NCI-H2081 treated with DMSO at 0.1 percent for 48 hours (cell line): Measurements from ENCODE around the gene AFAP1.

Source experiments
- DNase-seq: peaks from one replicate; lab custom pipeline; 2025; lab: John Stamatoyannopoulos, UW

AFAP1 gene

DNA sequence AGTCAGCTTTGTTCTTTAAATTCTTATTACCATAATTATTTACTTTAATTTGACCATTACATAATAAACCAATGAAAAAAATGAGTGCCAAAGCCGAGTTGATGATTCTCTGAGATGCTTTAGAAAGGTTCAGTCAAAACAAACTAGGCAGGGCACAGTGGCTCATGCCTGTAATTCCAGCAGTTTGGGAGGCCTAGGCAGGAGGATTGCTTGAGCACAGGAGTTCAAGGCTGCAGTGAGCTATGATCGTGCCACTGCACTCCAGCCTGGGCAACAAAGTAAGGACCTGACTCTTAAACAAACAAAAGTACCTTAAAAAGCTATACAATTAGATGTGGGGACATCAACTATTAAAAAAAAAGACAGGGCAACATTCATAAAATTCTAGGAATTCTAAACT, 75.0 kb downstream of the AFAP1 start:
- no peak for DNase-seq

DNA sequence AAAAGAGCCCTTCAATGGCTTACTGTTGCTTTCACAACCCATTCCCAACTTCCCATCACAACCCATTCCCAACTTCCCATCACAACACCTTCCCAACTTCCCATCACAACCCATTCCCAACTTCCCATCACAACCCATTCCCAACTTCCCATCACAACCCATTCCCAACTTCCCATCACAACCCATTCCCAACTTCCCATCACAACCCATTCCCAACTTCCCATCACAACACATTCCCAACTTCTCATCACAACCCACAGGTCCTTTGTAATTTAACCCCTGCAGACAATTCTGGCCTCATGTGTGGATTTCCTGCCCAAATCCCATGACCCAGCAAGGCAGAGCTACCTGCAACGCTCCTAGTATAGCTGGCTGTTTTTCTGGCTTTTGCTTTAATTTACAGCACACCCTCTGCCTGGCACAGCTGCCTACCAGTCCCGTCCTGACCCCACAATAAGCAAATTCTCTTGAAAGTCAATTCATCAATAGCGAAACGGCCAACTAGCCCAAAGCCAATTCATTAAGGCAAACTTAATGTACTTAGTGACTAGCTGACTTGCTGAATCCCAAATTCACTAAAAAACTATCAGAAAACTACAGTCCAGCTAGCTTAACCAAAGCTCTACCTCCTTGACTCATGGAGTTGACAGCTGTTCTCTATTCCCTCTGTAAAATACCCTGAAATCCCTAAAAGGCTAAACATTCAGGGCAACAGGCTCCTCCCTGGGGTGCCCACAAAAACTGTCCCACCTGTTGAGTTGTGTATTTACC, 75.6 kb downstream of the AFAP1 start:
- no peak for DNase-seq

DNA sequence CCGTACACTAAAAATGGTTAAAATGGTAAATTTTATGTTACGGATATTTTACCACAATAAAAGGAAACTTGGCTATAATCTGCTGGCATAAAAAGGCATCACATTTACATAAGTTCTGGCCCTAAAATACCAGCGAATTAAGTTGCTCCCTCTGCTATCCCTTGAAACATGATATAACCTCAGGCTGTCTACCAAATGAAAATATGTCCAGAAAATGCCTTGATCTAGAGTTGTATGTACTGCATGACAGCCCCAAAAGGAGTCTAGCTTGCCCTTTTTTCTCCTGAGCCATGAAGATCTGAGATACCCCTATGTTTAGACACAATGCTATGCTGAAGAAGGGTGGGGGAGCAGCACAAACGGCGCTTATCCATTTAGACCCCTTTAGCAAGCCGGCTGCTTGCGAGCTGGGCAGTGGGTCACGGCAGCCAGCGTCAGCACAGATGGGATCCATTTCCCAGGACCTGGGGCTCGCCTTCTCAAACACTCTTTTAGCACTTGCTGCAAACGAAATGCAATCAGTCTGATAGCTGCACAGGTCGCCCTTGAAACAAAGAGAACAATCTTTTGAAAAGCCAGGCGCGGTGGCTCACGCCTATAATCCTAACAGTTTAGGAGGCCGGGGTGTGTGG, 77.0 kb downstream of the AFAP1 start:
- DNase-seq, result no peak

DNA sequence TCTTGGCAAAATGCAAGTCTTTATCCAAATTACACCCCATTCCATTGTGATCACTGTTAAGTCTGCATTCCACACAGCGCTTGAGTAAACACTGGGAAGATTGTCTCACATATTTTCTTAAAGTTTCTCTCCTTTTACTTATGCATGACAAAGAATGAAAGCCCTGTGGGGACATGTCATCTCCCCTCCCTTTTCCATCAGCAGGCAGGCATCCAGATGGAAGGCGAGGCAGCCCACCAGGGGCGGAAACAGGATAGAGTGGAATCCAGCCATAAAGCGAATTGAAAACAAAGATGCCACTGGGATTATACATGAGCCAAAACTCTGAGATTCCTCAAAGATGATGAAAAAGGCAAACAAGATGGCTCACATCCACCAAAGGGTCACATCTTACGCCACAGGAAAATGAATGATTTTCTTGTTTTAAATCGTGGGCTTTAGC, 78.2 kb downstream of the AFAP1 start:
- no peak for DNase-seq

DNA sequence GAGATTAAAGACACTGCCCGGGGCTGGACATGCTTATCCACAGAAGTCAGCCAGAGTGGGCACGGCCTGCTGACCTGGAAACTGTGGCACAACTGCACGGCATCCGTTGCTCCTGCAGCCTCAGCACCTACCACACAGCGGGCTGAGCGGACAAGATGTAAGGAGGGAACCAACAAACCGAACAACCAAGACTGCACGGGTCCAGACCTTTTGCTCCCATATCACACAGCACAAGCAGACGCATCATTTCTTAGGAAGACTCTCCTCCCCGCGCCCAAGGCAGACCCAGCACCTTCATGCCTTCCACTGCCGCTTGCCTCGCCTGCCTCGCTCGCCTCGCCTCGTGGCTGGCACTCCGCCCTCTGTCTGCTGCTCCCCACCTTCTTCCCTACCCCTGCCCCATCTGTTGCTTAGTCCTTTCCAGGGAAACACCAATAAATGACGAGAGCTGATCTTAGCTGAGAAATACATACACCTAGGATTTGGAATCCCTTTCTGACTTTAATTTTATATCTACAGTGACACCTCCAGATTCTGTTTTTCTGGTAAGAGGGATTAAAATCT, 79.0 kb downstream of the AFAP1 start:
- no peak for DNase-seq

DNA sequence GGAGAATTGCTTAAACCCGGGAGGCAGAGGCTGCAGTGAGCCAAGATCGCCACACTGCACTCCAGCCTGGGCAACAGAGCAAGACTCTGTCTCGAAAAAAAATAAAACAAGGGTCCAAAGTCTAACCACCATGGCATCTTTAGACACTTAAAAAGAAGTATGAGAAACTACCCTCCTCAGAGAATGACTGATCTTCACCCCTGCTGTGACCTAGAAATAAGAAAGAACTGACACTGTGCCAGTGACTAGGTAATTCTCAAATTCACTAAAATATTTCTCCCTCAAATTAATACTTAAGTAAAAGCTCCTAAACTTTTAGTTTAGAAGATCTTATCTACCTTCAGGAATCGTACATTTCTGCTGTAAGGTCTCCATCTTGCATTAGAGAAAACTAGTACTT, 80.3 kb downstream of the AFAP1 start:
- no peak for DNase-seq

DNA sequence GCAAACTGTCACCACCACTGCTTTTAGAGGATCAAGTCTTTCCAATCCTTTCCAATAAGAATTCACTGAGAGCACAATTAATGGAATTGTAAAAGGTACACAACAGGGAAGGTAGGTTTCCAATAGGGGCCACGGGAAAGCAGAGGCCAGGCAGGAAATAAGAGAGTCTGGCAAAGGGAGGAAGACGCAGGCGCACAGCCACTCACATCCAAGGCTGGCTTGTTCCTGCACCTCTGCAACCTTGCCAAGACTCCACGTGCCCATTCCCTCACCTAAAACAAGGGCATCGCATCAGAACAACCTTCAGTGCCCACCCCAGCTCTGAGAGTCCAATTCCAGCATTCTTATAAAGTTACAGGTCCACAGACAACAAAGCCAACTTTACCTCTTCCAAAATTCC, 81.2 kb downstream of the AFAP1 start:
- no peak for DNase-seq

DNA sequence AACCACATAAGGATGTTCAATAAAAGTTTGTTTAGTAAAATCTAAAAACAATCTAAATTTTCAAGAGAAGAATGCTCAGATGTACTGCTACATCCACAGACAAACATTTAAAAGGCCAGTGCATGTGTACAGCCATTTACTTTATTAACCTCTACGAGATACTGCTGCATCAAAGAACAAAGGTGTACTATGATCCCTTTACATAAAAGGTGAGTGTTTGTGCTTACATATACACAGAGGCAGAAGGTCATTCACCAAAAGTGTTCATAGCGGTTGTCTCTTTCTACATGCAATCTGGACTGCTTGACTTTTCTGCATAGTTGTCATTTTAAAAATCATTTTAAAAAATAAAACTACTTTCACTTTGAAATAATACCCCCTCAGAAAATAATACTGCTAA, 81.7 kb downstream of the AFAP1 start:
- DNase-seq, result no peak

DNA sequence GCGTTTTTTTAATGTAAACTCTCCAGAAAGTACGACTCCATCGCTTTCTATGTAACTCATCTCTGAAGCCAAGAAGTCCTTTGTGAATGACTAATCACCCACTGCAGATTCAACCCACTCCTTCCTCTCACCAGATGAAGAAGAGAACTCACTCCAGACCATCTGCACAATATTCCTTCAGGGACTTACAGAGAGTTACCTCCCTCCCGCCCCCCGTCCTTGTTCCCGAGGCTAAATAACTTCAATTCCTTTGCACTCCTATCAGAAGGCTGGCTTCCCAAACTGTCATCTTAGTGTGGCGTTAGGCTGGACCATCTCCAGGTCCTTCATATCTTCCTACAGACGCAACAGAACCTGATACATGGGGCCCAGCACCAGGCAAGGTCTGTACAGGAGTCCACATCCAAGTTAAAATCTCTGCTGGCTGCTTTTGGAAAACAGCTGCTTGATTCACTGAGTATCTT, 82.4 kb downstream of the AFAP1 start:
- no peak for DNase-seq

DNA sequence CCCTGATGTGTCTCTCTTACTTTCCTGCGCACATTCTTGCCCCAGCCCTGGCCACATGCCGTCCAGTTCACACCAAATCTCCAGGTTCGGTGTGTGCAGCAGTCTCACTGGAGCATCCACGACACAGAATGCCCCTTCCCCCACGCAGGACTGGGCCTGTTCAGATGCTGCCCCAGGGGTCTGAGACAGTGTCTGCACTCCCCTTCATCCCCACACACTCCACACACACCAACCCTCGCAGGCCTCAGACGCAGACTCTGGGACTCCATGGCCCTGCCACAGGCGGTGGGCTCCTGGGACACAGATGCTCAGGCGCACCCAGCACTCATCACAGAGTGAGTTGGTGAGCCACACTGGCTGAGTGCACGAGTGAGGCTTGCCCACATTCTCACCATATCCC, 83.9 kb downstream of the AFAP1 start:
- no peak for DNase-seq

DNA sequence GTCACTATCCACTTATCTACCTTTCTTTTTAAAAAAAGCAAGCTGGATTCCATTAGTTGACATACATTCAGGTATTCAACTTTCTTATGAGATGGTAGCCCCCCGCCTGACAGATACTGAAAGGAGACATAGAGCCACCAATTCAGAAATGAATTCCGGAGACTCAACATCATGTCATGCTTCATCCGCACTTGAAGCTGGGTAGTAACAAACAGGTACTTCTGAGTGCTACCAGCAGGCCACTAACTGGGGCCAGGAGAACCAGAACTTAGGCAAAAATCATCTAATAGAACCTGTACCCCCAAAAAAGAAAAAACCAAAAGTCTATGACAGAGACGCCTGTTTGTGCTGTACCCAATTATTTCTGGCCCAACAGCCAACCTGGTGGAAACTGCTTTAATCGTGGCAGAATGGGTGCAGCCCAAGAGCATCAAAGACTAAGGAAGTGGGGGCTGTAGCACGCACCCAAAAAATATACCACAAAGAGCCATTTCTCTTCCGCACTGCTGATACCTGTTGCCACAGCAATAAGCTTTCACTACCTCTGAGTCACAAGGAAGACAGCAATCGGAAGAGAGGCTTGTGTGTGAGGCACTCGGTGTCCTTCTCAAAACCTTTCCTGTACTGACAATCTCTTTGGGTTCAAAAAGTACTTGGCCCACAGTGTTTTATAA, 84.8 kb downstream of the AFAP1 start:
- DNase-seq, result no peak

DNA sequence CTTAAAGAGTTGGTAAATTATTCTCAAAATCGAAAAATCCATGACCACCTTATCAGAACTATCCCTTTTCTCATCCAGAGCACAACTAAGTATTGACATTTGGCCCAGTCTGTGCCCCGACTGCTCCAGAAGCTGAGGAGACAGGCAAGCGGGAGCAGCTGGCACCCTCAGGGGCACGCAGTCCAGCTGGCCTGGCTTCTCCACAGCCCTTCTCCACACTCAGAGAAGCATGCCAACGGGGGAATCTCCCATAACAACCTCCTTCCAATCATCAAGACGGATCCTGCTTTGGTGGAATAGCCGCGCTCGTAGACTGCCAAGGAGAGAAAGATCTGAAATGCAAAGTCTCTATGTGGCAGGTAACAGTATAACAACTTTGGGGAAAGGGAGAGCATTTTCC, 85.4 kb downstream of the AFAP1 start:
- no peak for DNase-seq

DNA sequence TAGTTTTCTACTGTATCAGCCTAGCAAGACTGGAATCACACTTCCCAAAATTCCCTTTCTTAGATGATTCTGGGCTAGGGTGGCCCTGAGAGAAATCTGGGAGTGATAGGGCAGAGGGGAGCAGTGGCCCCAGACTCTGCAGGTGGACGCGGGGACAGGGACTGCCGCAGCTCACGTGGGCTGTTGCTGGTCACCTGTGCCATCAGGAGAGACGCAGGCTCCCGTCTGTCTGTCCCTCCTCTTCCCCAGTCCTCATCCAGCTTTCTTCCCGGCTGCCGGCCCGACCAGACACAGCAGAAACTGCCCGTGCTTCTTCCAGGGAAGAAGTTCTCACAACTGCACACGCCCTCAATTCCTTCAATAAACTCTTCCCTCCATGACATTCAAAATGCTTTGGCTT, 86.4 kb downstream of the AFAP1 start:
- no peak for DNase-seq

DNA sequence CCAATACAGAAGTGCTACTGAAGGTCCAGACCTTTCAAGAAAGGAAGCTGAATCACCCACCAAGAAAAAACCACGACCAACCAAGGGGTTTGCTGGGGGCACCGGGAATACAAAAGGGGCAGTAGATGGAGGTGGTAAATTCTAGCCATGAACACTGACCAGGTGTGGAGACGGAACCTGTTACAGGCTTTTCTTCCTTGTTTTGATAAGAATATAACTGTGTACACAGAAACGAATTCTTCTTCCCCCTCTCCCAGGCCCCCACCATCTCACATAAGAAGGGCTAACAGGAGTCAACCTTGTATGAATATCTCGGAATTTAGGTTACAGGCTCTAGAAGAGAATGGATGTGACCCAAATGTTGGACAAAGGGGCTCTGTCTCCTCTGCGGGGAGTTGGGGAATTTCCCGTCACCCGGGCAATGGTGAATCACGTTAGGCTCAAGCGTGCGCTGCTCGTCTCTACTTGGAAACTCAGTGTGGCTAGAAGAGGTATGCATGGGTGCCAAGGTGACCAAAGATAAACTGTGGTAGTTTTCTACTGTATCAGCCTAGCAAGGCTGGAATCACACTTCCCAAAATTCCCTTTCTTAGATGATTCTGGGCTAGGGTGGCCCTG, 87.0 kb downstream of the AFAP1 start:
- DNase-seq, result no peak

DNA sequence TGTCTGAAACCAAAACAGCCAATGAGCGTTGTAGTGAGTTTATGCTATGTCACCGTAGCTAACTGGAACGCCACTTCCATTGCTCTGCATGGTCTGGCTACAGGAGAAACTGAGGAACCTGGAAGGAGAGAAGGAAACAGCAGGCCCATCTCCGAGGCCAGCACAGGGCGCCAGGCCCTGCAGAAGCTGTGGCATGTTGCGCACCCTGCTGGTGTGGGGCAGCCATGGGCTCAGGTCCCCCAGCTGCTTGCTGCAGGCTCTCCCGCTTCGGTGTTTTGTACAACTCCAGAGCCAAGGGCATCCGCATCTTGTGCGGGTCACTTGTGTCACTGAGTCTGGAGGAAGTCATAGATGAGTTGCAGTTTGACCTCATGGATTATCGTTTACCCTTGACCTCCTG, 89.2 kb downstream of the AFAP1 start:
- no peak for DNase-seq

DNA sequence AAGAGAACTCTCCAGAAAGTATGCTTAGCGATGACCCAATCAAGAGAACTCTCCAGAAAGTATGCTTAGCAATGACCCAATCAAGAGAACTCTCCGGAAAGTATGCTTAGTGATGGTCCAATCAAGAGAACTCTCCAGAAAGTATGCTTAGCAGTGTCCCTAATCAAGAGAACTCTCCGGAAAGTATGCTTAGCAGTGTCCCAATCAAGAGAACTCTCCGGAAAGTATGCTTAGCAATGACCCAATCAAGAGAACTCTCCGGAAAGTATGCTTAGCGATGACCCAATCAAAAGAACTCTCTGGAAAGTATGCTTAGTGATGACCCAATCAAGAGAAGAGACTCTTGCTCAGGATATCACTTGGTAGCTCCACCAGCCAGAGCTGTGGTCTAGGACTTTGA, 92.5 kb downstream of the AFAP1 start:
- no peak for DNase-seq

DNA sequence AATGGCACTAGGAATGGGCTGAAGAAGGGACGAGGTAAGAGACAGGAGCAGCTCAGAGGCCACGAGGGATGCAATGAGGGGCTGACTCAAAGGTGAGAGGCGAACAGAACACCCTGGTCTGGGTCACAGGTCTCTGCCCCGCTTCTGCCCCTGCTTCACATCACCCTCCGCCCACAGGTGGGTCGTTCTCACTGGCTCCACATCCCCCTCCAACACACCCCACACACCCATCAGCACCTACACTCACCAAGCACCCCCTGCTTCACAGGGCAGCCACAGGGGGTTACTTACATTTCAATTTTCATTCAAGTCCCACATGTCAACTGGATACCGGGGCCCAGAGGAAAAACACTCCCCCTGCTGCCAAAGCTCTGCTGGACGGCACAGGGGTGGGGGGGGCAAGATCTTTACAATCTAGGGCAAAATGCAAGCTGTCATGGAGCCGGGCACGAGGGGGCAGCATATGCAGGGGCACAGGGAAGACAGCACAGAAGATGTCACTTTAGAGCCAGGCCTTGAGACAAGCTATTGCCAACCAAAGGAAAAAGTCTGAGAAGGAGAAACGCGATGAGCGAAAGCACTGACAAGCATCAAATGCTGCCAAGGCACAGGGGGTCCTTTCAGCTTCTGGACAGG, 94.0 kb downstream of the AFAP1 start:
- no peak for DNase-seq

DNA sequence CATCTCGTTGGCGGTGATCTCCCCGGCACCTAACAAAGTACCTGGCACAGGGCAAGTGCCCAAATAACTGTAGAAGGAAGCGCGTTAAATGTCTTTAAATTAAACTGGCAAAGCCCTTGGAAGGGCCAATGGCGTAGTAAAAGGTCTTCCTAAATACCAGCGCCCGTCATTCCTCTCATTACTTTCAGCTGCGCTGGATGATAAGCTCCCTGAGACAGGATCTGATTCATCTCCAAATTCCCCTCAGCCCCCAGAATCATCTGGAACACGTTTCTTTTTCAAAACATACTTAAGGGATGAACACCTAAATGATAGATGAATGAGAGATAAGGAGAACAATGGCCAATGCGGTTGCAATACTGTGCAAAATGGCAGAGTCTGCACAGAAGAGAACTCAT, 95.1 kb downstream of the AFAP1 start:
- DNase-seq, result no peak

DNA sequence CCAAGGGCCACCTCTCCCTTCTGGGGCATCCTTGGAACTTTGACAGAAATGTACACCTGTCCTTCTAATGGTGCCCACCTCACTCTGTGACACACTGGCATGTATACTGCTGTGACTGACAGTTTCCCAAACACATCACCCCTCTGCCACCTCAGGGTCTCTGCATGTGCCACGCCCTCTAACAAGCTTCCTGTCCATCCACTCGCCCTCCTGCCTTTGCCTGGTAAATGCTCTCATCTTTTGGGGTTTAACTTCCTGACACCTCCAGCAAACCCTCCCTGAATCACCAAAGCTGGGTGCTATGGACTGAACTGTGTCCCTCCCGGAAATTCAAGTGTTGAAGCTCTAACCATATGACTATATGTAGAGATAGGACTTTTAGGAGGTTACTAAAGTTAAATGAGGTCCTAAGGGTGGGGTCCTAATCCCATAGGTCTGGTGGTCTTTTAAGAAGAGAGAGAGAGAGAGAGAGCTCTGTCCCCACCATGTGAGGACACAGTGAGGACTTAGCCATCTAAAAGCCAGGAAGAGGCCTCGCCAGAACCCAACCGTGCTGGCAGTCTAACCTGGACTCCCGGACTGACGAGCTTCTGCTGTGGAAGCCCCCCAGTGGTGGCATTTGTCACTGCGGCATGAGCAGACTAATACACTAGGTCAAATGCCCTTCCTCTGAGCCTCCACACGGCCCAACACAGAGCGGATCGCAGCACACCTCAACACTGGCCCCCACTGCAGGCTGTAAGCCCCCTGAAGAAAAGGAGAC, 95.6 kb downstream of the AFAP1 start:
- DNase-seq, result no peak

DNA sequence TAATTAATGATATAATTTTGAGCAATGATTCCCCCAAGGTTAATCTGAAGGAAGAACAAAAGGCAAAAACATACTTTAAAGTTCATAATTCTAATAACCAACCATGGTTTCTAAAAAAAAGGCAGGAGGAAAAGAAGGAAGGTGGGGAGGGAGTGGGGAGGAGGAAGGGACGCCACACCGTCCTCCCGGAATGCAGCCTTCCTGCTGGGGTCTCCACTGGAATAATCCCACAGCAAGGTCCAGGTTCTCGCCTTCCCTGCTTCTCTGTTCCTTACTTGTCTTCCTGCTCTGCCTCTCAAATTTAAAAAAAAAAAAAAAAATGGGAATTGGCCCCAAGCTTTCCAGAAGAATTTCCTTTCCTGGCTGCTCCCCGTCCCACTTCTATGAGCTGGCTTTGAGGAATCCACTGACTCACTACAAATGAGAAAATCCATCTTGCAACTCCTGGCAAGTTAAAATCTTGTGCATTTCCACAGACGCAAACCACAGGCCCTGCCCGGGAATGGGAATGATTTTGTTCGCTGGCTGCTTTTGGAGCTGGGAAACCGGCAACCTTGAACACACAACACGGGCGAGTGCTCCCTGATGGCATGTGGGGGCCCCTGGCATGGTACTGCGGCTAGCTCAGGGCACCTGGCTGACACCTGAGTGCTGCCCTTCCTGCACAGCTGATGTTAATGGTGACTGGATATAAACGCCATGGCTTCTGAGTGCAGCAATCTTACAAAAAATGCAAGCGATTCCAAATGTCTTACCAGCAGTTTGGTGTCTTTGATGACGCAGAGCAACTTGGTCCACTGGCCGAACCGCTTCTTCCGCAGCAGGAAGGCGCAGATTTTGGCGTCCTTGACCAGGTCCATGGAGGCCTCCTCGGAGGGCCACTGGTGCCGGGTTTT, 97.0 kb downstream of the AFAP1 start:
- DNase-seq, result no peak
